ENCODE data around the gene CREB5.

CREB5 gene

GRCh38 chr7:28447071-28447470 is 34.8 kb downstream of the CREB5 start:
- POLR2A ChIA-PET = no interaction called here
- CTCF ChIA-PET = interaction anchor here (1.0 to 1.3 kb wide), 7 partner anchors 13 to 180 kb away, joined by 3 to 5 read pairs (median 3); no protein-coding TSS in a partner anchor
- TF ChIP-seq, protein P1, sequence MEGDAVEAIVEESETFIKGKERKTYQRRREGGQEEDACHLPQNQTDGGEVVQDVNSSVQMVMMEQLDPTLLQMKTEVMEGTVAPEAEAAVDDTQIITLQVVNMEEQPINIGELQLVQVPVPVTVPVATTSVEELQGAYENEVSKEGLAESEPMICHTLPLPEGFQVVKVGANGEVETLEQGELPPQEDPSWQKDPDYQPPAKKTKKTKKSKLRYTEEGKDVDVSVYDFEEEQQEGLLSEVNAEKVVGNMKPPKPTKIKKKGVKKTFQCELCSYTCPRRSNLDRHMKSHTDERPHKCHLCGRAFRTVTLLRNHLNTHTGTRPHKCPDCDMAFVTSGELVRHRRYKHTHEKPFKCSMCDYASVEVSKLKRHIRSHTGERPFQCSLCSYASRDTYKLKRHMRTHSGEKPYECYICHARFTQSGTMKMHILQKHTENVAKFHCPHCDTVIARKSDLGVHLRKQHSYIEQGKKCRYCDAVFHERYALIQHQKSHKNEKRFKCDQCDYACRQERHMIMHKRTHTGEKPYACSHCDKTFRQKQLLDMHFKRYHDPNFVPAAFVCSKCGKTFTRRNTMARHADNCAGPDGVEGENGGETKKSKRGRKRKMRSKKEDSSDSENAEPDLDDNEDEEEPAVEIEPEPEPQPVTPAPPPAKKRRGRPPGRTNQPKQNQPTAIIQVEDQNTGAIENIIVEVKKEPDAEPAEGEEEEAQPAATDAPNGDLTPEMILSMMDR (IDR thresholded peaks at IDR 0.05; ENCODE audit: control extremely low read depth, extremely low read depth, low read depth, missing control alignments) = no peak
- no peak for DNase-seq (ENCODE audit: extremely low spot score)

- CTCF ChIA-PET = interaction anchor here (1.2 to 1.7 kb wide), 4 partner anchors 9 to 59 kb away, joined by 3 to 5 read pairs (median 3); no protein-coding TSS in a partner anchor
Measured at GRCh38 chr7:28448708-28449107, 36.4 kb downstream of the CREB5 start.

DNA sequence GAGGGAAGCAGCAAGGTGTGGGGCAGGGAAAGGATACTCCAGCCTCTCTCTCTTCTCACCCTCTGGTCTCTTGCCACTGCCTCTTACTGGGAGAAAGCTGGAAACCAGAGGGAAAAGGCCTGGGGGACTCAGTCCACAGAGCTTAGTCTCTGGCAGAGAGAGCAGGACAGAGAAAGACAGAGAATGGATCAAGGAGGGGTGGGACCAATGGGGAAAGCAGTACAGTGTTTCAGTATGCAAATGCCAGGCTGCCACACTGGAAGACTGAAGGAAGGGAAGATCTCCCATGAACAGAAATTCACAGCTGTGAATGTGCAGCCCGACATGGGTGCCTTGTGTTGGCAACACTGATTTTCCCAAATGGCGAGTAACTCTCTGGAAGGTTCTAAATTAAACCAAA is 40.4 kb downstream of the CREB5 start:
- POLR2A ChIA-PET = no interaction called here
- DNase-seq (ENCODE audit: extremely low spot score) = no peak
- CTCF ChIA-PET = no interaction called here
- TF ChIP-seq, protein P1 (IDR thresholded peaks at IDR 0.05; ENCODE audit: control extremely low read depth, extremely low read depth, low read depth, missing control alignments) = no peak

More at GRCh38 chr7:28448708-28449107, 36.4 kb downstream of the CREB5 start:
- POLR2A ChIA-PET = no interaction called here
- TF ChIP-seq, protein P1 (IDR thresholded peaks at IDR 0.05; ENCODE audit: control extremely low read depth, extremely low read depth, low read depth, missing control alignments) = no peak
- peak; percentile 21 for DNase-seq (ENCODE audit: extremely low spot score)

GRCh38 chr7:28455486-28455885 is 43.2 kb downstream of the CREB5 start:
- no peak for DNase-seq (ENCODE audit: extremely low spot score)
- CTCF ChIA-PET = interaction anchor here (0.6 to 1.1 kb wide), 4 partner anchors 11 to 337 kb away, joined by 3 read pairs; no protein-coding TSS in a partner anchor
- POLR2A ChIA-PET = no interaction called here
- TF ChIP-seq, protein P1 (IDR thresholded peaks at IDR 0.05; ENCODE audit: control extremely low read depth, extremely low read depth, low read depth, missing control alignments) = no peak

DNA sequence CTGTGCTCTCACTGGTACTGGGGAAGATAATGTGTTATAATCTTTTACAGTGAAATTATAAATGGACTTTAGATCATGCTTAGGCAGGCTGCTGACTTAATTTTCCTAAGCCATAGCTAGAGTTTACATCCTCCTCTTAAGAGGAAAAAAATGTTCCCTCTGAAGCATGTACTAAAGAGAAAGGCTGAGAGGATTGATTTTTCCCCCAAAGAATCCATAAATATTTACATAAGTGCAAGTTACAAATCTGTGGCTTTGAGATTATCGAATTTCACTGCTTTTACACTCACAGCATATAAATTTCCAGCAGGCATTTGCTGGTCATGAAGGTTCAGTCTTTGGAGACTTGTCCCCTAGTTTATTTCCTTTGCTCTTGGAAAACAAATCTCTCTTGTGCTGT is 43.7 kb downstream of the CREB5 start:
- POLR2A ChIA-PET = no interaction called here
- CTCF ChIA-PET = interaction anchor here (0.9 kb wide), 1 partner anchor 13 kb away, joined by 3 read pairs; no protein-coding TSS in a partner anchor
- TF ChIP-seq, protein P1 (IDR thresholded peaks at IDR 0.05; ENCODE audit: control extremely low read depth, extremely low read depth, low read depth, missing control alignments) = no peak
- no peak for DNase-seq (ENCODE audit: extremely low spot score)

- CTCF ChIA-PET = no interaction called here
- no peak for DNase-seq (ENCODE audit: extremely low spot score)
- POLR2A ChIA-PET = interaction anchor here (0.9 kb wide), 1 partner anchor 40 kb away, joined by 3 read pairs; no protein-coding TSS in a partner anchor
- TF ChIP-seq, protein P1 (IDR thresholded peaks at IDR 0.05; ENCODE audit: control extremely low read depth, extremely low read depth, low read depth, missing control alignments) = no peak
Measured at GRCh38 chr7:28458732-28459131, 46.4 kb downstream of the CREB5 start.
